Type B pancreatic cell (in vitro differentiated cells): ENCODE results near the gene SRD5A1. TPM values are rescaled to one million over a fixed set of nuclear protein-coding genes. Genes with fewer than 3 reads are reported as not detected.

Source experiments
- DNase-seq: peaks from one replicate; pipeline ENCODE4 v3.0.0; 2021; ENCODE audit warnings: mixed read lengths; ENCODE audit not compliant: unreplicated experiment; ENCODE audit errors: extremely low spot score
- H3K27ac Mint-ChIP-seq: 2 replicates; pipeline ENCODE4 v1.8.0; 2021; ENCODE audit warnings: mild to moderate bottlenecking, mixed read lengths
- H3K27me3 Mint-ChIP-seq: 2 replicates; pipeline ENCODE4 v1.8.0; 2021; ENCODE audit warnings: mixed read lengths
- H3K36me3 Mint-ChIP-seq: 2 replicates; pipeline ENCODE4 v1.8.0; 2021; ENCODE audit warnings: mixed read lengths
- H3K4me1 Mint-ChIP-seq: one replicate; pipeline ENCODE4 v1.8.0; 2021; ENCODE audit warnings: mixed read lengths; ENCODE audit not compliant: unreplicated experiment
- H3K4me3 Mint-ChIP-seq: 2 replicates; pipeline ENCODE4 v1.8.0; 2021; ENCODE audit warnings: mild to moderate bottlenecking, mixed read lengths
- H3K9me3 Mint-ChIP-seq: 2 replicates; pipeline ENCODE4 v1.8.0; 2021; ENCODE audit warnings: mixed read lengths
- total RNA-seq: library from RNA; stranded (reverse); gene quantifications from 2 replicates; pipeline ENCODE4 v1.2.1, GENCODE V29; 2021; ENCODE audit warnings: low replicate concordance
- TF ChIP-seq, protein P1 (sequence below): fragments of 200-600 bp; sonication (generic); conservative IDR thresholded peaks from 2 replicates; pipeline ENCODE4 v1.5.0; 2021; ENCODE audit warnings: antibody characterized with exemption, mild to moderate bottlenecking

The SRD5A1 gene
- total RNA-seq, 1 donor from 2014 or later, result 23.1 TPM

DNA sequence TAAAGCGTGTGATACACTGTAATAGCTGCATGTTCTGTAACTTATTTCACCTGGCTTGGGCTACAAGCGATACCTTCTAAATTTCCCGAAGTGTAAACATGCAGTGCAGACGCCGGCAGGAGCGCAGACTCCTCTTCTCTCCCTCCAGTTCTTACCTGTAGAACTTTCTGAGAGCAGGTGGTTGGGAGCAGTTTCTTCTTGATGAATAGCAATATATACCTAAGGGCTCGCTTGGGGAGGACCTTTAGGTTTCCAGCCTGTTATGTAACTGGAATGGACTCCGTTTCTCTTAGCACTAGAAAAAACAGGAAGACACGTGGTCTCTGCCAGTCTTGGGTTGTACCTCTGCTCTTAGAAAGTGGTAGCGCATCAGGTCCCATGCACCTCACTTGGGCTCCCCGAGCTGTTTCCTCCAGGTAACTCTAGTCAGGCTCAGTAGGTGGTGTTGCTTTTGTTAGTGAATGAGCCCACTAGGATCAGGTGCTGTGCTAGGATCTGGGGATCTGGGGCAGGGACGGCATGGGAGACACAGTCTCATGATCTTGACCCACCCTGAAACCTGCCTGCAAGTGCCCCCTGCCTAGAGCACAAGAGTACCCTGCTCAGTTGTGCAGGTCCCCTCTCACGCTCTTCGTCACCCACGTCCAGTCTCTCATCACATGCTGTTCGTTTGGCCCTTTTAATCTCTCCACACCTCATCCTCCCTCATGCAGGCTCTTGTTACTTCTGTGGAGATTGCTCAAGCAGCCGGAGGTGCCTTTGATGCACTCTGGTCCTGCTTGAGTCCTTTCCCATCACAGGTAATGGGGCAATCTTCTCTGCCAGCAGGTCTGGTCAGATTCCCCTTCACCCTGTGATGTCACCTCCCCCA, 82.8 kb downstream of the SRD5A1 start:
- Mint-ChIP-seq H3K4me3 (peak overlapping the region; percentile 92), H3K4me1 (peaks cover 61% of the 10 kb centered on the region), H3K36me3 (peaks cover 4% of the 10 kb centered on the region), H3K27ac (peak overlapping the region; percentile 80), H3K9me3 (no peaks in the 10 kb centered on the region), H3K27me3 (no peaks in the 10 kb centered on the region)
- TF ChIP-seq, protein P1, sequence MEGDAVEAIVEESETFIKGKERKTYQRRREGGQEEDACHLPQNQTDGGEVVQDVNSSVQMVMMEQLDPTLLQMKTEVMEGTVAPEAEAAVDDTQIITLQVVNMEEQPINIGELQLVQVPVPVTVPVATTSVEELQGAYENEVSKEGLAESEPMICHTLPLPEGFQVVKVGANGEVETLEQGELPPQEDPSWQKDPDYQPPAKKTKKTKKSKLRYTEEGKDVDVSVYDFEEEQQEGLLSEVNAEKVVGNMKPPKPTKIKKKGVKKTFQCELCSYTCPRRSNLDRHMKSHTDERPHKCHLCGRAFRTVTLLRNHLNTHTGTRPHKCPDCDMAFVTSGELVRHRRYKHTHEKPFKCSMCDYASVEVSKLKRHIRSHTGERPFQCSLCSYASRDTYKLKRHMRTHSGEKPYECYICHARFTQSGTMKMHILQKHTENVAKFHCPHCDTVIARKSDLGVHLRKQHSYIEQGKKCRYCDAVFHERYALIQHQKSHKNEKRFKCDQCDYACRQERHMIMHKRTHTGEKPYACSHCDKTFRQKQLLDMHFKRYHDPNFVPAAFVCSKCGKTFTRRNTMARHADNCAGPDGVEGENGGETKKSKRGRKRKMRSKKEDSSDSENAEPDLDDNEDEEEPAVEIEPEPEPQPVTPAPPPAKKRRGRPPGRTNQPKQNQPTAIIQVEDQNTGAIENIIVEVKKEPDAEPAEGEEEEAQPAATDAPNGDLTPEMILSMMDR, result no peak
- DNase-seq, result peak; percentile 43

DNA sequence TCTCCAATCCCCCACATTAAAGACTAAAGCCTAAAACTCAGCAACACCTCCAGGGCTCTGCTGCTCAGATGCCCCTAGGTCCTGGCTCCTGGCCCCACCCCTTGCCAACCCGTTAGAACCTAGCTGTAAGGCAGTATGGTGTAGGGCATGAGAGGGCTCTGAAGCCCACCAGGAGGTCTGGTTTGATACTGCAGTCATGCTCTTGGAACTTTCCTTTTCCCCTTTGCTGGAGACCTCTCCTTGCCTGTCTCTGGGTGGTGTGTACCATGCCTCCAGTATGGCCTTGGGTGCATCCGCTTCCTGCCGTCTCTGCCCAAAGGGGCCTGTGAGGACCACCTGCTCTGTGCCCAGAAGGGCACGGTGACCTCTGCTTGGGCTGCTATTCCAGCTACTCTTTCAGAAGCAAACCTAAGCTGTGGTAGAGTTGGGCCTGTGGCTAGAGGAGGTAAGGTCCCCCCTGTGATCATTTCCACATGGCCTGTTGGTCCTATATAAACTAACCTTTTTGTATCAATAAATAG, 83.4 kb downstream of the SRD5A1 start:
- peaks cover 67% of the 10 kb centered on the region for H3K4me1 Mint-ChIP-seq
- H3K4me3 Mint-ChIP-seq, result peak overlapping the region; percentile 92
- peaks cover 4% of the 10 kb centered on the region for H3K36me3 Mint-ChIP-seq

DNA sequence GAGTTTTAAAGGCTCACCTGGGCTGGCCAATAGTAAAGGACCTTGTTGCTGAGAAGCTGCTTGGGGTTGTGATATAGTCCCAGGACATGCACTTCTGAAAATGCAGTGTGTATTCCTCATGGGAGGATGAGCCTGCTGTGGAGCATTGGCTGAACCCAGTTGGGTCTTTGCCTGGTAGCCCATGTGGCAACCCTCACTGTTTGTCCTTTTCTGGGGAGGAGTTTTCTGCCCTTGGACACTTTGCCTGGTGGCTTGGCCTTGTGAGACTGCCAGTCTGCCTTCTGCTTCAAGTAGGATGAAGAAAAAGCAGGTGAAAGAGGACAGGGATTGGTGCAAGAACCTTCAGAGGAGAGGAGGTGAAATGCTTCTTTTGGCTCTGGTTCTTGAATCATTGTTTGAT, 84.0 kb downstream of the SRD5A1 start:
- peak overlapping the region; percentile 63 for H3K4me3 Mint-ChIP-seq
- TF ChIP-seq, protein P1, result no peak
- H3K27ac Mint-ChIP-seq, result no peak overlapping the region
- peak; percentile 32 for DNase-seq
- H3K4me1 Mint-ChIP-seq, result peaks cover 67% of the 10 kb centered on the region
- peaks cover 4% of the 10 kb centered on the region for H3K36me3 Mint-ChIP-seq
- no peaks in the 10 kb centered on the region for H3K27me3 Mint-ChIP-seq
- no peaks in the 10 kb centered on the region for H3K9me3 Mint-ChIP-seq

More for the DNA sequence above, 83.4 kb downstream of the SRD5A1 start:
- Mint-ChIP-seq H3K27me3 (no peaks in the 10 kb centered on the region), H3K27ac (peak overlapping the region; percentile 80), H3K9me3 (no peaks in the 10 kb centered on the region)
- TF ChIP-seq, protein P1, result no peak
- DNase-seq, result peak; percentile 43

DNA sequence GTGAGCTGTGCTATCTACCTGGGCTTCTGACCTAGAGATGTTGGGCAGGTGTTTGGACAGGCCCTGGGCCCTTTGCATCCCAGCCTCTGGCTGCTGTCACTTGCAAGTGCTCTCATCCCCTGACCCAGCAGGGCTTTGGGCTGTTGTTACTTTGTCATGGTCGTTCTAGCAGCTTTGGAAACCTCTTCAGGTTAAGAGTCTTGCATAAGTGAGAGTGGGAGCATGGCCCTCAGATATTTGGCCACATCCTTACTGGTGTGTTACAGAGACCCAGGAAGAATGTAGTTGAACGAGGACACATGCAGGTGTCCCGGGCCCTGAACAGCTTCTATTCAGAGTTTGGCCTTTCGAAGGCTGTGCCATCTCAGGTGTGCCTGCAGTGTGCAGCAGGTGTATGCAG, 84.4 kb downstream of the SRD5A1 start:
- peak; percentile 48 for DNase-seq
- no peaks in the 10 kb centered on the region for H3K27me3 Mint-ChIP-seq
- H3K4me1 Mint-ChIP-seq, result peaks cover 71% of the 10 kb centered on the region
- H3K27ac Mint-ChIP-seq, result no peak overlapping the region
- H3K36me3 Mint-ChIP-seq, result peaks cover 4% of the 10 kb centered on the region
- peak overlapping the region; percentile 63 for H3K4me3 Mint-ChIP-seq
- TF ChIP-seq, protein P1, result no peak
- no peaks in the 10 kb centered on the region for H3K9me3 Mint-ChIP-seq

DNA sequence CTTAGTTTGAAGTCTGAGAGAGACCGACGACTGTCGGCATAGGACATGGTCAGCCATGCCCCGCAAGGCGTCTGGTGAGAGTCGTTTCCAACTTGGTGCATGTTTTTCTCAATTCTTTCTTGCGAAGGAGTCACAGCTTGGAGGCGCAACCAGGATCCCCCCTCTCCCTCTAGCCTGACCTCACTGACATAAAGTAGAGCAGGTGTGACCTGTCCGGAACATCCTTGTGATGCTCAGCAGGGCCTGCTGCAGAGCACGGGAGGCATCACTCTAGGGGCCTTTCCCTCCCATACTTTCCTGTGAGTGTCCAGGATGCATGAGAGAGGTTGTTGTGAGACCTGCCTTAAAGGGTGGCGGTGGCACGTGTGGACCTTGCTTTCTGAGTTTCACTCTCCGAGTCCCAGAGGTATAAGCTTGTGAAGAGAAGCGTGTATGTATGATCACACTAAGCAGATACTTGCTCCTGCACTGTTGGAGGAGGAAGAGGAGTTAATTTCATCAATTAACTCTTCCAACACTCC, 85.0 kb downstream of the SRD5A1 start:
- H3K9me3 Mint-ChIP-seq, result no peaks in the 10 kb centered on the region
- H3K4me3 Mint-ChIP-seq, result peak overlapping the region; percentile 49
- TF ChIP-seq, protein P1, result no peak
- DNase-seq, result peak; percentile 58
- no peaks in the 10 kb centered on the region for H3K27me3 Mint-ChIP-seq
- H3K36me3 Mint-ChIP-seq, result peaks cover 4% of the 10 kb centered on the region
- H3K27ac Mint-ChIP-seq, result peak overlapping the region; percentile 50
- peaks cover 76% of the 10 kb centered on the region for H3K4me1 Mint-ChIP-seq
